CD8-positive, alpha-beta memory T cell (primary cell): ENCODE data around the gene CA5A. TPM values are rescaled to one million over a fixed set of nuclear protein-coding genes. Genes with fewer than 3 reads are reported as not detected.
"Not testable (repeated sequence)": the region's sequence is repeated elsewhere in the genome, so short reads cannot be mapped to it uniquely, and the experiment has no call there.

Experiments used
- CTCF ChIA-PET: fragments of 350-600 bp; sonication (Branson Sonifier 250); formaldehyde crosslinking; loops from one replicate; lab custom pipeline; 2021; ENCODE audit warnings: antibody characterized with exemption; lab: Charles Lee
- POLR2A ChIA-PET: fragments of 350-600 bp; sonication (Branson Sonifier 250); formaldehyde crosslinking; loops from one replicate; lab custom pipeline; 2021; ENCODE audit warnings: antibody characterized with exemption; lab: Charles Lee
- DNase-seq, 5 donors: peaks; one replicate each; pipeline versions ENCODE4 v3.0.0 to v3.0.0-alpha.2; 2020 to 2022; ENCODE audit warnings: mixed read lengths in 1 of 5
- H3K27ac ChIP-seq: one replicate; pipeline ENCODE4 v1.7.0; 2013; ENCODE audit warnings: low read depth, mild to moderate bottlenecking, low read length, moderate library complexity
- H3K27me3 ChIP-seq: 2 replicates; pipeline ENCODE4 v1.7.0; 2013; ENCODE audit warnings: low read length, mild to moderate bottlenecking; ENCODE audit not compliant: insufficient read depth, poor library complexity, severe bottlenecking
- H3K36me3 ChIP-seq: 2 replicates; pipeline ENCODE4 v1.7.0; 2013; ENCODE audit warnings: mild to moderate bottlenecking, low read length, moderate library complexity; ENCODE audit not compliant: insufficient read depth
- H3K4me1 ChIP-seq: 2 replicates; pipeline ENCODE4 v1.7.0; 2013; ENCODE audit warnings: mild to moderate bottlenecking, low read length, moderate library complexity; ENCODE audit not compliant: insufficient read depth
- H3K4me3 ChIP-seq: 2 replicates; pipeline ENCODE4 v1.7.0; 2013; ENCODE audit warnings: mild to moderate bottlenecking, low read length
- H3K9me3 ChIP-seq: 2 replicates; pipeline ENCODE4 v1.7.0; 2013; ENCODE audit warnings: mild to moderate bottlenecking, low read length
- H3K27ac Mint-ChIP-seq, 8 donors: one replicate each; pipeline ENCODE4 v1.8.0; 2020 to 2021; ENCODE audit warnings: mixed read lengths in 8 of 8, mild to moderate bottlenecking in 6 of 8, inconsistent platforms in 3 of 8, moderate library complexity in 3 of 8
- H3K27me3 Mint-ChIP-seq, 2 donors: one replicate each; pipeline ENCODE4 v1.8.0; 2020 to 2021; ENCODE audit warnings: mixed read lengths in 2 of 2, mild to moderate bottlenecking in 1 of 2, moderate library complexity in 1 of 2
- H3K36me3 Mint-ChIP-seq, 3 donors: one replicate each; pipeline ENCODE4 v1.8.0; 2020 to 2021; ENCODE audit warnings: mixed read lengths in 3 of 3, inconsistent platforms in 1 of 3, mild to moderate bottlenecking in 1 of 3
- H3K4me1 Mint-ChIP-seq, 3 donors: one replicate each; pipeline ENCODE4 v1.8.0; 2020 to 2021; ENCODE audit warnings: mixed read lengths in 3 of 3, inconsistent platforms in 1 of 3, mild to moderate bottlenecking in 1 of 3
- H3K4me3 Mint-ChIP-seq, 7 donors: one replicate each; pipeline ENCODE4 v1.8.0; 2020 to 2021; ENCODE audit warnings: mixed read lengths in 7 of 7, mild to moderate bottlenecking in 6 of 7, moderate library complexity in 4 of 7, inconsistent platforms in 2 of 7
- H3K9me3 Mint-ChIP-seq, 5 donors: one replicate each; pipeline ENCODE4 v1.8.0; 2020 to 2022; ENCODE audit warnings: mixed read lengths in 5 of 5, mild to moderate bottlenecking in 3 of 5, moderate library complexity in 2 of 5, inconsistent platforms in 1 of 5
- polyA plus RNA-seq: library from polyadenylated mRNA; unstranded; fragments of 300-500 nt; fragmentation: Illumina TruSeq; gene quantifications from one replicate; pipeline ENCODE4 v1.2.3, GENCODE V29; 2021
- total RNA-seq, 2 experiments: library from RNA; stranded (reverse); gene quantifications; one replicate each; pipeline ENCODE4 v1.2.3, GENCODE V29; 2021

CA5A gene
- total and polyA plus RNA-seq, 3 experiments from 2014 or later: not detected

- H3K4me3 ChIP-seq: no peak overlapping the region
- H3K27ac Mint-ChIP-seq: no peak overlapping the region
- no peaks in the 10 kb centered on the region for H3K4me1 ChIP-seq
- no peaks in the 10 kb centered on the region for H3K9me3 ChIP-seq
- H3K4me3 Mint-ChIP-seq: no peak overlapping the region
- H3K27ac ChIP-seq: no peak overlapping the region
- H3K4me1 Mint-ChIP-seq: peaks cover 0 to under 1% (median 0%) of the 10 kb centered on the region in 3 donors
- DNase-seq: no peak
- ChIA-PET CTCF (interaction anchor here (1.3 kb wide), 1 partner anchor 9 kb away, joined by 3 read pairs; no protein-coding TSS in a partner anchor), POLR2A (no interaction called here)
- no peaks in the 10 kb centered on the region for H3K27me3 ChIP-seq
- H3K36me3 Mint-ChIP-seq: peaks cover 0 to 2% (median 0%) of the 10 kb centered on the region in 3 donors
- H3K27me3 Mint-ChIP-seq: no peaks in the 10 kb centered on the region
- H3K9me3 Mint-ChIP-seq: no peaks in the 10 kb centered on the region
- H3K36me3 ChIP-seq: no peaks in the 10 kb centered on the region
These were observed 3.5 kb upstream of the CA5A start for GRCh38 chr16:87939562-87940423.

GRCh38 chr16:87938412-87938949 is 2.2 kb upstream of the CA5A start:
- peak overlapping the region in 2 of 8 donors; percentile 46 to 49 for H3K27ac Mint-ChIP-seq
- Histone ChIP-seq H3K4me3 (no peak overlapping the region), H3K4me1 (no peaks in the 10 kb centered on the region), H3K36me3 (no peaks in the 10 kb centered on the region), H3K27ac (no peak overlapping the region), H3K27me3 (no peaks in the 10 kb centered on the region), H3K9me3 (no peaks in the 10 kb centered on the region)
- ChIA-PET POLR2A (no interaction called here), CTCF (no interaction called here)
- DNase-seq: no peak
- H3K27me3 Mint-ChIP-seq: no peaks in the 10 kb centered on the region
- H3K4me3 Mint-ChIP-seq: no peak overlapping the region
- no peaks in the 10 kb centered on the region for H3K9me3 Mint-ChIP-seq
- no peaks in the 10 kb centered on the region for H3K4me1 Mint-ChIP-seq
- H3K36me3 Mint-ChIP-seq: peaks cover 0 to 2% (median 0%) of the 10 kb centered on the region in 3 donors

GRCh38 chr16:87937231-87937542 is 858 bp upstream of the CA5A start:
- H3K27me3 Mint-ChIP-seq, H3K27me3 ChIP-seq, H3K9me3 ChIP-seq, H3K36me3 ChIP-seq, H3K9me3 Mint-ChIP-seq, CTCF ChIA-PET, H3K4me1 Mint-ChIP-seq, H3K27ac ChIP-seq, H3K4me3 ChIP-seq, POLR2A ChIA-PET, H3K4me3 Mint-ChIP-seq, H3K4me1 ChIP-seq, DNase-seq, H3K36me3 Mint-ChIP-seq: not testable (repeated sequence)
- peak overlapping the region in 1 of 8 donors; percentile 54 for H3K27ac Mint-ChIP-seq

GRCh38 chr16:87936016-87936374 is 334 bp downstream of the CA5A start:
- H3K9me3 ChIP-seq, DNase-seq, H3K27me3 Mint-ChIP-seq, H3K36me3 Mint-ChIP-seq, H3K4me3 ChIP-seq, CTCF ChIA-PET, H3K27ac Mint-ChIP-seq, H3K36me3 ChIP-seq, H3K27ac ChIP-seq, H3K4me3 Mint-ChIP-seq, H3K4me1 ChIP-seq, H3K9me3 Mint-ChIP-seq, H3K4me1 Mint-ChIP-seq, POLR2A ChIA-PET, H3K27me3 ChIP-seq: not testable (repeated sequence)

- H3K27me3 Mint-ChIP-seq, H3K9me3 Mint-ChIP-seq, H3K27me3 ChIP-seq, H3K27ac Mint-ChIP-seq, H3K27ac ChIP-seq, H3K4me3 ChIP-seq, POLR2A ChIA-PET, DNase-seq, H3K4me3 Mint-ChIP-seq, H3K36me3 ChIP-seq, H3K4me1 Mint-ChIP-seq, H3K9me3 ChIP-seq, H3K36me3 Mint-ChIP-seq, CTCF ChIA-PET, H3K4me1 ChIP-seq: not testable (repeated sequence)
These were observed 1.4 kb downstream of the CA5A start for GRCh38 chr16:87934752-87935425.

- no peak overlapping the region for H3K27ac Mint-ChIP-seq
- H3K9me3 ChIP-seq: no peaks in the 10 kb centered on the region
- H3K36me3 ChIP-seq: no peaks in the 10 kb centered on the region
- ChIA-PET POLR2A (no interaction called here), CTCF (no interaction called here)
- H3K36me3 Mint-ChIP-seq: no peaks in the 10 kb centered on the region
- no peaks in the 10 kb centered on the region for H3K4me1 Mint-ChIP-seq
- no peaks in the 10 kb centered on the region for H3K27me3 ChIP-seq
- no peaks in the 10 kb centered on the region for H3K4me1 ChIP-seq
- no peak overlapping the region for H3K4me3 ChIP-seq
- no peak overlapping the region for H3K27ac ChIP-seq
- DNase-seq: no peak
- H3K4me3 Mint-ChIP-seq: no peak overlapping the region
- H3K27me3 Mint-ChIP-seq: peaks cover 2 to 4% of the 10 kb centered on the region in 2 donors
- no peaks in the 10 kb centered on the region for H3K9me3 Mint-ChIP-seq
These were observed 3.2 kb downstream of the CA5A start for GRCh38 chr16:87933140-87933495.

GRCh38 chr16:87932475-87933139 is 3.7 kb downstream of the CA5A start:
- H3K27me3 ChIP-seq: not testable (repeated sequence)

GRCh38 chr16:87931504-87931903 is 4.8 kb downstream of the CA5A start:
- no peak overlapping the region for H3K4me3 ChIP-seq
- H3K9me3 ChIP-seq: no peaks in the 10 kb centered on the region
- peaks cover 4 to 6% of the 10 kb centered on the region in 2 donors for H3K27me3 Mint-ChIP-seq
- H3K4me1 Mint-ChIP-seq: peaks cover 0 to 1% (median under 1%) of the 10 kb centered on the region in 3 donors
- no peak for DNase-seq
- no peaks in the 10 kb centered on the region for H3K9me3 Mint-ChIP-seq
- no peaks in the 10 kb centered on the region for H3K4me1 ChIP-seq
- no peak overlapping the region for H3K27ac Mint-ChIP-seq
- ChIA-PET POLR2A (no interaction called here), CTCF (no interaction called here)
- no peaks in the 10 kb centered on the region for H3K36me3 ChIP-seq
- no peak overlapping the region for H3K27ac ChIP-seq
- H3K4me3 Mint-ChIP-seq: no peak overlapping the region
- H3K27me3 ChIP-seq: no peaks in the 10 kb centered on the region
- H3K36me3 Mint-ChIP-seq: no peaks in the 10 kb centered on the region

More at GRCh38 chr16:87932475-87933139, 3.7 kb downstream of the CA5A start:
- H3K27ac Mint-ChIP-seq, H3K9me3 ChIP-seq, CTCF ChIA-PET, H3K4me1 Mint-ChIP-seq, H3K27me3 Mint-ChIP-seq, H3K36me3 ChIP-seq, H3K4me3 ChIP-seq, POLR2A ChIA-PET, H3K27ac ChIP-seq, H3K36me3 Mint-ChIP-seq, H3K9me3 Mint-ChIP-seq, H3K4me1 ChIP-seq, H3K4me3 Mint-ChIP-seq, DNase-seq: not testable (repeated sequence)
